ENCODE results near the gene CWF19L2.

Gene CWF19L2

GRCh38 chr11:107385361-107385981, 72.2 kb downstream of the CWF19L2 start:
- TF ChIP-seq SIN3A (IDR thresholded peaks at IDR 0.05; ENCODE audit: borderline replicate concordance, insufficient read depth, low read length) = no peak
- TF ChIP-seq, protein P1, sequence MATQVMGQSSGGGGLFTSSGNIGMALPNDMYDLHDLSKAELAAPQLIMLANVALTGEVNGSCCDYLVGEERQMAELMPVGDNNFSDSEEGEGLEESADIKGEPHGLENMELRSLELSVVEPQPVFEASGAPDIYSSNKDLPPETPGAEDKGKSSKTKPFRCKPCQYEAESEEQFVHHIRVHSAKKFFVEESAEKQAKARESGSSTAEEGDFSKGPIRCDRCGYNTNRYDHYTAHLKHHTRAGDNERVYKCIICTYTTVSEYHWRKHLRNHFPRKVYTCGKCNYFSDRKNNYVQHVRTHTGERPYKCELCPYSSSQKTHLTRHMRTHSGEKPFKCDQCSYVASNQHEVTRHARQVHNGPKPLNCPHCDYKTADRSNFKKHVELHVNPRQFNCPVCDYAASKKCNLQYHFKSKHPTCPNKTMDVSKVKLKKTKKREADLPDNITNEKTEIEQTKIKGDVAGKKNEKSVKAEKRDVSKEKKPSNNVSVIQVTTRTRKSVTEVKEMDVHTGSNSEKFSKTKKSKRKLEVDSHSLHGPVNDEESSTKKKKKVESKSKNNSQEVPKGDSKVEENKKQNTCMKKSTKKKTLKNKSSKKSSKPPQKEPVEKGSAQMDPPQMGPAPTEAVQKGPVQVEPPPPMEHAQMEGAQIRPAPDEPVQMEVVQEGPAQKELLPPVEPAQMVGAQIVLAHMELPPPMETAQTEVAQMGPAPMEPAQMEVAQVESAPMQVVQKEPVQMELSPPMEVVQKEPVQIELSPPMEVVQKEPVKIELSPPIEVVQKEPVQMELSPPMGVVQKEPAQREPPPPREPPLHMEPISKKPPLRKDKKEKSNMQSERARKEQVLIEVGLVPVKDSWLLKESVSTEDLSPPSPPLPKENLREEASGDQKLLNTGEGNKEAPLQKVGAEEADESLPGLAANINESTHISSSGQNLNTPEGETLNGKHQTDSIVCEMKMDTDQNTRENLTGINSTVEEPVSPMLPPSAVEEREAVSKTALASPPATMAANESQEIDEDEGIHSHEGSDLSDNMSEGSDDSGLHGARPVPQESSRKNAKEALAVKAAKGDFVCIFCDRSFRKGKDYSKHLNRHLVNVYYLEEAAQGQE (IDR thresholded peaks at IDR 0.05; ENCODE audit: insufficient read depth in 1 of 2, low read depth in 2 of 2, low read length in 2 of 2) = no peak
- TF ChIP-seq TAF1 (IDR thresholded peaks at IDR 0.05; ENCODE audit: borderline replicate concordance, insufficient read depth, low read length) = no peak
- TF ChIP-seq FOXP2 (optimal IDR thresholded peaks at IDR 0.05; ENCODE audit: borderline replicate concordance, extremely low read depth, extremely low read length, insufficient read depth) = no peak
- TF ChIP-seq POLR2AphosphoS5 (IDR thresholded peaks at IDR 0.05; ENCODE audit: low read depth, low read length) = no peak

DNA sequence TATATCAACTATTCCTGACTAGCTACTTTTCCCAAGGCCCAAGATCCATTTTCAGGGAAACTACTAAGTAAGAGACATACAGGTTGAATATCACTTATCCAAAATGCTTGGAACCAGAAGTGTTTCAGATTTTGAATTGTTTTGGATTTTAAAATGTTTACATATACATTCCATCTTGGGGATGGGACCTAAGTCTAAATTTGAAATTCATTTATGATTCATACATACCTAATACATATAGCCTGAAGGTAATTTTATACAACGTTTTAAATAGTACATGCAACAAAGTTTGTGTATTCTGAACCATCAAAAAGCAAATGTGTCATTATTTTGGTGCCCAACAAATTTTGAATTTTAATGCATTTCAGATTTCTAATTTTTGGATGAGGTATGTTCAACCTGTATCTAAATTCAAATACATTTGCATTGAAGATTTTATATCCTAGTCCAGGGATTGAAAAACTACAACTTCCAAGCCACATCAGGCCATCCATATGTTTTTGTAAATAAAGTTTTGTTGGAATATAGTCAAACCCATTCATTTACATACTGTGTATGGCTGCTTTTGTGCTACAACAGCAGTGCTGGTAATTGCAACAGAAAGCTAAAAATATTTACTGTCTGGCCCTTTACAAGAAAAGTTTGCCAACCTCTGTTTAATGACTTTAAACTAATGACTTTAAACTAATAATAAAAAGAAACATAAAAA, 73.3 kb downstream of the CWF19L2 start:
- TF ChIP-seq, protein P1 (IDR thresholded peaks at IDR 0.05; ENCODE audit: insufficient read depth in 1 of 2, low read depth in 2 of 2, low read length in 2 of 2) = no peak
- TF ChIP-seq FOXP2 (optimal IDR thresholded peaks at IDR 0.05; ENCODE audit: borderline replicate concordance, extremely low read depth, extremely low read length, insufficient read depth) (no peak), SIN3A (IDR thresholded peaks at IDR 0.05; ENCODE audit: borderline replicate concordance, insufficient read depth, low read length) (no peak), POLR2AphosphoS5 (IDR thresholded peaks at IDR 0.05; ENCODE audit: low read depth, low read length) (no peak), TAF1 (IDR thresholded peaks at IDR 0.05; ENCODE audit: borderline replicate concordance, insufficient read depth, low read length) (no peak)

GRCh38 chr11:107372439-107372838, 85.2 kb downstream of the CWF19L2 start:
- TF ChIP-seq SIN3A (IDR thresholded peaks at IDR 0.05; ENCODE audit: borderline replicate concordance, insufficient read depth, low read length) = no peak
- no peak for TF ChIP-seq TAF1 (IDR thresholded peaks at IDR 0.05; ENCODE audit: borderline replicate concordance, insufficient read depth, low read length)
- no peak for TF ChIP-seq POLR2AphosphoS5 (IDR thresholded peaks at IDR 0.05; ENCODE audit: low read depth, low read length)
- TF ChIP-seq FOXP2 (optimal IDR thresholded peaks at IDR 0.05; ENCODE audit: borderline replicate concordance, extremely low read depth, extremely low read length, insufficient read depth) = no peak
- TF ChIP-seq, protein P1 (IDR thresholded peaks at IDR 0.05; ENCODE audit: insufficient read depth in 1 of 2, low read depth in 2 of 2, low read length in 2 of 2) = no peak

DNA sequence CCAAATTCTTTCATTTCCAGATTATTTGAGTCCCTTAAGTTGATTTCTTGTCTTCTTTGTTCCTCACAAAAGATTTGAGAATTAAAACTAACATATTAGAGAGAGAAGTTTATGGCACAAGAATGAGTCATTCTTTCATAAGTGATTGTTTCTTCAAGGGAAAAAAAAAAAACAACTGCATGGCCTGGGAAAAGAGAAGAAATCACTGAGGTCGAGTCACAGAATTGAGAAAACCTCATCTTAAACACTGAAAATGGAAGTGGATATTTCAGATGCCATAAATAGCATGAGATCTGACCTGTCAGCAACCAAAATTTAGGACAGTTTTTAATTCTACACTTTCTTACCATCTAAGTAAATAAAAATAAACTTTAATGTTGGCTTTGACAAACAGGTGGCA, 87.2 kb downstream of the CWF19L2 start:
- TF ChIP-seq SIN3A (IDR thresholded peaks at IDR 0.05; ENCODE audit: borderline replicate concordance, insufficient read depth, low read length) (no peak), FOXP2 (optimal IDR thresholded peaks at IDR 0.05; ENCODE audit: borderline replicate concordance, extremely low read depth, extremely low read length, insufficient read depth) (no peak), POLR2AphosphoS5 (IDR thresholded peaks at IDR 0.05; ENCODE audit: low read depth, low read length) (no peak)

- TF ChIP-seq POLR2AphosphoS5 (IDR thresholded peaks at IDR 0.05; ENCODE audit: low read depth, low read length) = no peak
- TF ChIP-seq TAF1 (IDR thresholded peaks at IDR 0.05; ENCODE audit: borderline replicate concordance, insufficient read depth, low read length) = no peak
- TF ChIP-seq SIN3A (IDR thresholded peaks at IDR 0.05; ENCODE audit: borderline replicate concordance, insufficient read depth, low read length) = no peak
- TF ChIP-seq, protein P1 (IDR thresholded peaks at IDR 0.05; ENCODE audit: insufficient read depth in 1 of 2, low read depth in 2 of 2, low read length in 2 of 2) = no peak
- TF ChIP-seq FOXP2 (optimal IDR thresholded peaks at IDR 0.05; ENCODE audit: borderline replicate concordance, extremely low read depth, extremely low read length, insufficient read depth) = no peak
Observed at GRCh38 chr11:107359701-107360100, 97.9 kb downstream of the CWF19L2 start.

Measured in PFSK-1 (cell line).